Neuronal stem cell (in vitro differentiated cells): Measurements from ENCODE around the gene STARD10.

ENCODE experiments used
- DNase-seq: peaks from one replicate; pipeline ENCODE4 v3.0.0-alpha.2; 2013; ENCODE audit warnings: low spot score
- H2AFZ ChIP-seq: one replicate; pipeline ENCODE4 v1.6.1; 2013; ENCODE audit warnings: mild to moderate bottlenecking, low read length, inconsistent platforms
- H2AK5ac ChIP-seq: 2 replicates; pipeline ENCODE4 v1.6.1; 2013; ENCODE audit warnings: low read depth, mild to moderate bottlenecking, inconsistent platforms, low read length, moderate library complexity, mixed read lengths
- H2BK120ac ChIP-seq: 2 replicates; pipeline ENCODE4 v1.6.1; 2013; ENCODE audit warnings: low read depth, mild to moderate bottlenecking, inconsistent platforms, low read length, moderate library complexity, mixed read lengths
- H2BK12ac ChIP-seq: one replicate; pipeline ENCODE4 v1.6.1; 2013; ENCODE audit warnings: low read length, inconsistent platforms
- H2BK15ac ChIP-seq: 2 replicates; pipeline ENCODE4 v1.6.1; 2013; ENCODE audit warnings: mild to moderate bottlenecking, low read length, inconsistent platforms, mixed read lengths
- H2BK5ac ChIP-seq: one replicate; pipeline ENCODE4 v1.6.1; 2013; ENCODE audit warnings: inconsistent platforms, mild to moderate bottlenecking, low read length, moderate library complexity
- H3K14ac ChIP-seq: one replicate; pipeline ENCODE4 v1.6.1; 2013; ENCODE audit warnings: low read length, inconsistent platforms
- H3K18ac ChIP-seq: 2 replicates; pipeline ENCODE4 v1.6.1; 2013; ENCODE audit warnings: low read length, inconsistent platforms
- H3K23ac ChIP-seq: 2 replicates; pipeline ENCODE4 v1.6.1; 2013; ENCODE audit warnings: low read depth, mild to moderate bottlenecking, mixed read lengths, low read length, inconsistent platforms; ENCODE audit not compliant: poor library complexity
- H3K27ac ChIP-seq: replicated peaks from 3 replicates; pipeline ENCODE4 v1.5.1; 2013; ENCODE audit warnings: low read length, inconsistent platforms
- H3K27me3 ChIP-seq, 3 experiments: 2 replicates each; pipeline ENCODE4 v1.6.1; 2013; ENCODE audit warnings: low read length in 3 of 3, mild to moderate bottlenecking in 2 of 3, inconsistent platforms in 1 of 3, low read depth in 1 of 3, mixed read lengths in 1 of 3, moderate library complexity in 1 of 3; ENCODE audit not compliant: control insufficient read depth in 3 of 3, insufficient read depth in 3 of 3
- H3K36me3 ChIP-seq, 2 donors: replicated peaks in 1 of 2; 2 replicates each; pipeline ENCODE4 v1.6.1; 2013; ENCODE audit warnings: low read length in 2 of 2; ENCODE audit not compliant: control insufficient read depth in 2 of 2, insufficient read depth in 2 of 2
- H3K4ac ChIP-seq: 2 replicates; pipeline ENCODE4 v1.6.1; 2013; ENCODE audit warnings: inconsistent platforms, mild to moderate bottlenecking, low read length, moderate library complexity
- H3K4me1 ChIP-seq, 2 donors: 1 replicate in 1 of 2; 2 replicates in 1 of 2; pipeline ENCODE4 v1.6.1; 2013; ENCODE audit warnings: low read length in 2 of 2, low read depth in 1 of 2; ENCODE audit not compliant: control insufficient read depth in 2 of 2, insufficient read depth in 1 of 2
- H3K4me2 ChIP-seq: one replicate; pipeline ENCODE4 v1.6.1; 2013; ENCODE audit warnings: mild to moderate bottlenecking, low read length, inconsistent platforms; ENCODE audit not compliant: insufficient read depth, poor library complexity, severe bottlenecking
- H3K4me3 ChIP-seq, 2 donors: 2 replicates each; pipeline ENCODE4 v1.5.1; 2013; ENCODE audit warnings: low read length in 2 of 2, mild to moderate bottlenecking in 2 of 2, inconsistent platforms in 1 of 2, moderate library complexity in 1 of 2
- H3K79me1 ChIP-seq: one replicate; pipeline ENCODE4 v1.6.1; 2013; ENCODE audit warnings: low read depth, mild to moderate bottlenecking, inconsistent platforms, low read length, moderate library complexity
- H3K9ac ChIP-seq: one replicate; pipeline ENCODE4 v1.6.1; 2013; ENCODE audit warnings: mild to moderate bottlenecking, low read depth, low read length, inconsistent platforms; ENCODE audit not compliant: poor library complexity
- H3K9me3 ChIP-seq, 2 donors: replicated peaks in 1 of 2; 2 replicates each; pipeline versions ENCODE3 to v1.6.1; 2013; ENCODE audit warnings: low read length in 2 of 2, mild to moderate bottlenecking in 2 of 2, inconsistent platforms in 1 of 2, low read depth in 1 of 2, mixed read lengths in 1 of 2, moderate library complexity in 1 of 2; ENCODE audit not compliant: control insufficient read depth in 2 of 2, insufficient read depth in 1 of 2
- H4K8ac ChIP-seq: one replicate; pipeline ENCODE4 v1.6.1; 2013; ENCODE audit warnings: low read depth, mild to moderate bottlenecking, inconsistent platforms, low read length, moderate library complexity
- H4K91ac ChIP-seq: one replicate; pipeline ENCODE4 v1.6.1; 2013; ENCODE audit warnings: low read length, low read depth, mild to moderate bottlenecking, inconsistent platforms; ENCODE audit not compliant: poor library complexity
- WGBS, 2 donors: extraction: QIAGEN DNeasy Blood & Tissue Kit; methylation state at CpG; one replicate each; pipeline ENCODE4 v1.1.7; 2013; ENCODE audit warnings: missing lambda C conversion rate in 2 of 2, mixed read lengths in 1 of 2; ENCODE audit not compliant: insufficient read length in 2 of 2, insufficient replicate concordance in 1 of 2; ENCODE audit errors: extremely low coverage in 2 of 2; 5-methylcytosine and 5-hydroxymethylcytosine counted together

Gene STARD10

DNA sequence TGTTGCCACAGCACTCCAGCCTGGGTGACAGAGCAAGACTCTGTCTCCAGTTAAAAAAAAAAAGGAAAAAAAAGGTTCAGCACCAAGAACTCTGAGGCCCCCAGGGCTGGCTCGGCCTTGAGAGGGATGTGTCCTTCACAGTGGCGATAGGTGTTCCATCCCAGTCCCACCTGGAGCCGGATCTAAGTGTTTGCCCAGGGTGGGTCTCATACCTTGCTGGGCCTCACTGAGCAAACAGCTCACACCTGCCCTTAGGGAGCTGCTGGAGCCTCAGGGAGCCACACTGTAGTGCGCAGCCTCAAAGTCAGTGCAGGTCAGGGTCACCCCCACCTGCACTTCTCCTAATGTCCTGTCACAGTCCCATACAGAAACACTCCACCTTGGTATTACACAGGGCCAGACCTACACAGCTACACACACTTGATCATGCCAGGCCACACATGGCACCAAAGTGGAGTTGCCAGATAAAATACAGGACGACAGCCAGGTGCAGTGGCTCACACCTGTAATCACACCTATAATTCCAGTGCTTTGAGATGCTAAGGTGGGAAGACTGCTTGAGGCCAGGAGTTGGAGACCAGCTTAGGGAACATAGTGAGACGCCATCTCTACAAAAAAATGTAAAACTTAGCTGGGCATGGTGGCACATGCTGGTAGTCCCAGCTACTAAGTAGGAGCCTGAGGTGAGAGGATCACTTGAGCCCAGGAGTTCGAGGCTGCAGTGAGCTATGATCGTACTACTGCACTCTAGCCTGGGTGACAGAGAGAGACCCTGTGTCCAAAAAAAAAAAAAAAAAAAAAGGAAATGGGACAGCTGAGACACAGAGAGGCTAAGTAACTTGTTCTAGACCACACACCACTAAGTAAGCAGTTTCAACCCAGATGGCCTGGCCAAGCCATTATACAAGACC, 7.3 kb downstream of the STARD10 start:
- no peak overlapping the region for H3K4me3 ChIP-seq
- H4K91ac ChIP-seq = no peak overlapping the region
- no peak overlapping the region for H3K27ac ChIP-seq
- H3K4me1 ChIP-seq = peaks cover 4 to 19% of the 10 kb centered on the region in 2 donors
- H3K4me2 ChIP-seq = no peak overlapping the region
- peak overlapping the region; percentile 72 for H2AFZ ChIP-seq
- no peaks in the 10 kb centered on the region for H3K9me3 ChIP-seq
- no peak overlapping the region for H2AK5ac ChIP-seq
- no peak for DNase-seq
- no peak overlapping the region for H3K18ac ChIP-seq
- no peak overlapping the region for H3K4ac ChIP-seq
- H2BK15ac ChIP-seq = peak overlapping the region; percentile 5
- H3K79me1 ChIP-seq = peaks cover 1% of the 10 kb centered on the region
- no peaks in the 10 kb centered on the region for H3K36me3 ChIP-seq
- H4K8ac ChIP-seq = no peak overlapping the region
- WGBS, 2 donors = no CpG with 5 or more reads among the region's 8 CpGs
- H3K23ac ChIP-seq = peak overlapping the region; percentile 10
- H3K14ac ChIP-seq = no peak overlapping the region
- no peak overlapping the region for H2BK12ac ChIP-seq
- H2BK120ac ChIP-seq = no peak overlapping the region
- H3K27me3 ChIP-seq = peaks cover 0 to 18% (median 3%) of the 10 kb centered on the region in 3 experiments
- no peak overlapping the region for H3K9ac ChIP-seq
- peak overlapping the region; percentile 3 for H2BK5ac ChIP-seq

DNA sequence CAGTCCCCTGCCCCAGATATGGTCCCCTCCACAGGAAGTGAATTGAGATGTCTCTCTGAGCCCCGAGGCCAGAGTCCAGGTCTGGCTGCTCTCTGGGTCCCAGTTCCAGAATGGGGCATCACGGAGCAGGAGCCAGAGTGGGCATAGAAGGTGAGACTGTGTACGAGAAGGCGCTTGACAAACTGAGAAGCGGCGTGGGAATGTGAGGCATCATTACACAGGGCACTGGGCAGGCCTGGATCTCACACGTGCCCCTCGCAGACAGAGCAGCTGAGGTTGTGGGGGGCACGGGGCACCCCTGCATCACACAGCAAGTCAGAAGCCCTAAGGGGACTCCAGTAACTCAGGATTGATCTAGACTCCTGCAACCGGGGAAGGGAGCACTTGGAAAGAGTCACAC, 9.2 kb downstream of the STARD10 start:
- WGBS, 2 donors = no CpG with 5 or more reads among the region's 10 CpGs
- no peak overlapping the region for H3K4ac ChIP-seq
- H4K8ac ChIP-seq = no peak overlapping the region
- H3K14ac ChIP-seq = peak overlapping the region; percentile 97
- H4K91ac ChIP-seq = no peak overlapping the region
- H3K4me2 ChIP-seq = no peak overlapping the region
- no peak overlapping the region for H2BK5ac ChIP-seq
- no peak for DNase-seq
- H3K27ac ChIP-seq = no peak overlapping the region
- H2BK120ac ChIP-seq = no peak overlapping the region
- H3K36me3 ChIP-seq = no peaks in the 10 kb centered on the region
- H2AK5ac ChIP-seq = no peak overlapping the region
- peaks cover 8 to 21% of the 10 kb centered on the region in 2 donors for H3K4me1 ChIP-seq
- H2BK12ac ChIP-seq = peak overlapping the region; percentile 7
- H3K79me1 ChIP-seq = peaks cover 1% of the 10 kb centered on the region
- H3K23ac ChIP-seq = no peak overlapping the region
- no peak overlapping the region for H2AFZ ChIP-seq
- peak overlapping the region; percentile 20 for H3K18ac ChIP-seq
- H3K4me3 ChIP-seq = no peak overlapping the region
- peak overlapping the region; percentile 54 for H2BK15ac ChIP-seq
- no peaks in the 10 kb centered on the region for H3K9me3 ChIP-seq
- no peak overlapping the region for H3K9ac ChIP-seq
- peaks cover 0 to 33% (median 16%) of the 10 kb centered on the region in 3 experiments for H3K27me3 ChIP-seq

DNA sequence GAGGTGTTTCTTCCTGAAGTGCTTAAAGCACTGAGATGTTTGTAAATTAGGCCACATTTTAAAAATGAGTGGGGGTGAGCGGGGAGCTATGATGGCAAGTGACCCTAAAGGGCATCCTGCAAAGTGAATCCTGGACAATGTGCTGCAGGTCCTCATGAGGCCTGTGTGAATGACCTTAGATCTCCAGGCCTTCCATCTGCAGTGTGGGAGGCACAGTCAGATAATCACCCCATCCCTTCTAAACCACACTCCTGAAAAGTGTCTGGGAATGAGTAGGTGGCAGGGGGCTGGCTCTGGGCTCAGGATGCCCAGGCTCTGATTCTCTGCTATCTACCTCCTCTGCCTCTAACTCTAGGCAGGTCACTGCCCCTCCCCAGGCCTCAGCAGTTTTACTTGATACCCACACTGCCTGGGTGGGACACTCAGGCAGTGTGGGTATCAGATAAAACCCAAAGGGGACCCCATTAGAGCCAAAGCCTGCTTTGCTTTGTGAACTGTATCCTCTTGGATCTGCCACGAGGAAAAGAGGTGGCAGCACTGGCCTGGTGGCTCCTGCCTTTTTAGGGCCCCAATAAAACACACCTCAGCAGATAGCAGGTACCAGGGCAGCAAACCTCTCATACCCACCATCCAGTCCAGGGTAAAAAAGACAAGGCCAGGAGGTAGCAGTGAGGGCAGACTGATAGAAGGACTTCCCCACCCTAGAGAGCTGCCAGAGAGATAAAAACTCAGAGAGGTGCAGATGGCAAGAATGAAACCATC, 10.5 kb downstream of the STARD10 start:
- Histone ChIP-seq H3K18ac (no peak overlapping the region), H2BK15ac (peak overlapping the region; percentile 9), H2AK5ac (no peak overlapping the region), H2AFZ (no peak overlapping the region), H4K91ac (no peak overlapping the region), H3K14ac (no peak overlapping the region), H2BK12ac (no peak overlapping the region), H3K4me2 (no peak overlapping the region), H3K9ac (no peak overlapping the region), H3K4ac (no peak overlapping the region), H3K27me3 (peaks cover 0 to 35% (median 16%) of the 10 kb centered on the region in 3 experiments), H2BK5ac (peak overlapping the region; percentile 19), H3K23ac (no peak overlapping the region), H3K36me3 (no peaks in the 10 kb centered on the region), H4K8ac (no peak overlapping the region), H3K4me3 (no peak overlapping the region), H3K4me1 (peaks cover 8 to 17% of the 10 kb centered on the region in 2 donors), H3K9me3 (no peaks in the 10 kb centered on the region), H3K79me1 (peaks cover 1% of the 10 kb centered on the region), H2BK120ac (no peak overlapping the region), H3K27ac (no peak overlapping the region)
- no CpG with 5 or more reads among the region's 2 CpGs for WGBS, 2 donors
- DNase-seq = no peak
